ENCODE results near the gene FOXI2.

Gene FOXI2

GRCh38 chr10:127790066-127790624, 53.2 kb downstream of the FOXI2 start:
- TF ChIP-seq, protein P1, sequence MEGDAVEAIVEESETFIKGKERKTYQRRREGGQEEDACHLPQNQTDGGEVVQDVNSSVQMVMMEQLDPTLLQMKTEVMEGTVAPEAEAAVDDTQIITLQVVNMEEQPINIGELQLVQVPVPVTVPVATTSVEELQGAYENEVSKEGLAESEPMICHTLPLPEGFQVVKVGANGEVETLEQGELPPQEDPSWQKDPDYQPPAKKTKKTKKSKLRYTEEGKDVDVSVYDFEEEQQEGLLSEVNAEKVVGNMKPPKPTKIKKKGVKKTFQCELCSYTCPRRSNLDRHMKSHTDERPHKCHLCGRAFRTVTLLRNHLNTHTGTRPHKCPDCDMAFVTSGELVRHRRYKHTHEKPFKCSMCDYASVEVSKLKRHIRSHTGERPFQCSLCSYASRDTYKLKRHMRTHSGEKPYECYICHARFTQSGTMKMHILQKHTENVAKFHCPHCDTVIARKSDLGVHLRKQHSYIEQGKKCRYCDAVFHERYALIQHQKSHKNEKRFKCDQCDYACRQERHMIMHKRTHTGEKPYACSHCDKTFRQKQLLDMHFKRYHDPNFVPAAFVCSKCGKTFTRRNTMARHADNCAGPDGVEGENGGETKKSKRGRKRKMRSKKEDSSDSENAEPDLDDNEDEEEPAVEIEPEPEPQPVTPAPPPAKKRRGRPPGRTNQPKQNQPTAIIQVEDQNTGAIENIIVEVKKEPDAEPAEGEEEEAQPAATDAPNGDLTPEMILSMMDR (IDR thresholded peaks at IDR 0.05; ENCODE audit: low read depth, low read length, missing control alignments), result no peak
- Histone ChIP-seq H3K27ac (no peak overlapping the region), H3K4me3 (ENCODE audit: low read depth, low read length) (no peak overlapping the region), H3K27me3 (replicated peaks) (no peaks in the 10 kb centered on the region), H3K36me3 (replicated peaks) (no peaks in the 10 kb centered on the region)
- in situ Hi-C loops (cut with HindIII; ENCODE audit: low pct_ligation_motif_present, low sequenced_read_pairs), result no loop called here
- DNase-seq, result no peak

All from brain microvascular endothelial cell (primary cell).